ENCODE data around the gene OR2D2.

DNA sequence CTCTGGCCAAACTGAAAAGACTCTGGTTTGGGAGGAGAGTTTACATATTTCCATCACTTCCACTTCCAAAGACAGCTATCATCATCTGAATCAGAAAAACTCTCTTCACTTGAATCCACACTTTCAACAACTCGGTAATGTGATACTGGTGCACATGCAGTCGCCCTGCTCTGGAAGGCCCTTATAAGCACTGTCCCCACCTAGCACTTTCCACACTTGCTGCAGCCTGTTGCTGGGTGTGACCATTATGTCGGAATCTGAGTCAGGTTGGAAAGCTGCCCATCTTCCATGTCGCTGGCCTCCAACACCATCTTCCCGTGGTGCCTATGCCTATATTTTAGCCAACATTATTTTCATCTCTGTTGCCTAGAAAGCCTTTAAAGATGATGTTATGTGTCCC, 47.9 kb downstream of the OR2D2 start:
- TF ChIP-seq, protein P1, sequence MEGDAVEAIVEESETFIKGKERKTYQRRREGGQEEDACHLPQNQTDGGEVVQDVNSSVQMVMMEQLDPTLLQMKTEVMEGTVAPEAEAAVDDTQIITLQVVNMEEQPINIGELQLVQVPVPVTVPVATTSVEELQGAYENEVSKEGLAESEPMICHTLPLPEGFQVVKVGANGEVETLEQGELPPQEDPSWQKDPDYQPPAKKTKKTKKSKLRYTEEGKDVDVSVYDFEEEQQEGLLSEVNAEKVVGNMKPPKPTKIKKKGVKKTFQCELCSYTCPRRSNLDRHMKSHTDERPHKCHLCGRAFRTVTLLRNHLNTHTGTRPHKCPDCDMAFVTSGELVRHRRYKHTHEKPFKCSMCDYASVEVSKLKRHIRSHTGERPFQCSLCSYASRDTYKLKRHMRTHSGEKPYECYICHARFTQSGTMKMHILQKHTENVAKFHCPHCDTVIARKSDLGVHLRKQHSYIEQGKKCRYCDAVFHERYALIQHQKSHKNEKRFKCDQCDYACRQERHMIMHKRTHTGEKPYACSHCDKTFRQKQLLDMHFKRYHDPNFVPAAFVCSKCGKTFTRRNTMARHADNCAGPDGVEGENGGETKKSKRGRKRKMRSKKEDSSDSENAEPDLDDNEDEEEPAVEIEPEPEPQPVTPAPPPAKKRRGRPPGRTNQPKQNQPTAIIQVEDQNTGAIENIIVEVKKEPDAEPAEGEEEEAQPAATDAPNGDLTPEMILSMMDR (IDR thresholded peaks at IDR 0.05) = no peak
- no peak for TF ChIP-seq POLR2A (IDR thresholded peaks at IDR 0.05)

Measured in esophagus squamous epithelium (tissue), 4 donors.